Aorta (tissue), 5 donors: ENCODE data around the gene NCKAP5. TPM values are rescaled to one million over a fixed set of nuclear protein-coding genes. Genes with fewer than 3 reads are reported as not detected.

Experiments used
- ATAC-seq: fragments of 200-7000 bp; cut with Tn5 transposase; one replicate; pipeline ENCODE4 v1.9.1; 2022; ENCODE audit warnings: moderate library complexity; ENCODE audit not compliant: low FRiP score
- DNase-seq, 2 donors: peaks; one replicate each; pipeline ENCODE4 v3.0.0-alpha.2; 2020
- H3K27ac ChIP-seq, 2 donors: one replicate each; pipeline ENCODE4 v1.5.1; 2013; ENCODE audit warnings: low read length in 2 of 2, mild to moderate bottlenecking in 2 of 2, moderate library complexity in 2 of 2, control low read depth in 1 of 2, inconsistent platforms in 1 of 2, low read depth in 1 of 2
- H3K27me3 ChIP-seq, 2 donors: one replicate each; pipeline ENCODE4 v1.6.1; 2013; ENCODE audit warnings: control low read depth in 1 of 2, low read length in 1 of 2, mild to moderate bottlenecking in 1 of 2, moderate library complexity in 1 of 2; ENCODE audit not compliant: insufficient read depth in 2 of 2, control insufficient read depth in 1 of 2
- H3K36me3 ChIP-seq, 2 donors: one replicate each; pipeline ENCODE4 v1.6.1; 2013; ENCODE audit warnings: control low read depth in 1 of 2, low read length in 1 of 2, mild to moderate bottlenecking in 1 of 2; ENCODE audit not compliant: insufficient read depth in 2 of 2, control insufficient read depth in 1 of 2
- H3K4me1 ChIP-seq, 2 donors: one replicate each; pipeline ENCODE4 v1.6.1; 2013; ENCODE audit warnings: low read length in 2 of 2, control low read depth in 1 of 2, mild to moderate bottlenecking in 1 of 2, moderate library complexity in 1 of 2; ENCODE audit not compliant: insufficient read depth in 2 of 2, control insufficient read depth in 1 of 2
- H3K4me3 ChIP-seq, 2 donors: one replicate each; pipeline ENCODE4 v1.5.1; 2013; ENCODE audit warnings: low read length in 2 of 2, control low read depth in 1 of 2, mild to moderate bottlenecking in 1 of 2
- H3K9me3 ChIP-seq: one replicate; pipeline ENCODE4 v1.6.1; 2013; ENCODE audit warnings: mild to moderate bottlenecking, low read length; ENCODE audit not compliant: control insufficient read depth
- whole genome bisulfite sequencing, 2 donors: extraction: QIAGEN DNeasy Blood & Tissue Kit; methylation state at CpG; one replicate each; pipeline ENCODE4 v1.1.7; 2013; 5-methylcytosine and 5-hydroxymethylcytosine counted together
- intact Hi-C, 2 donors: fragments of 100-400 bp; cut with DNase I; formaldehyde crosslinking; loops; one replicate each; pipeline versions ENCODE4 v1.14.2 to v1.15.0; 2022
- polyA plus RNA-seq, 2 donors: library from polyadenylated mRNA; stranded (reverse); fragments of 200-250 nt; gene quantifications; one replicate each; pipeline ENCODE4 v1.2.3, GENCODE V29; 2013
- total RNA-seq, 2 donors: library from RNA; stranded (reverse); fragmentation: NEBNext Ultra II Directional; extraction: Animal tissue kit (Norgen Biotek cat#: 25700); gene quantifications; one replicate each; pipeline ENCODE4 v1.2.1, GENCODE V29; 2021
- donor health status: healthy with polysubstance abuse.
- donor health status: Bipolar disorder and iron deficiency.
- donor health status: DM: no; HTN: no; CAD: no.
- donor health status: DM: no; HTN: no; CAD: no.
- donor health status: DM: yes; HTN: yes; CAD: no.

Gene NCKAP5
- total and polyA plus RNA-seq, 4 donors, result 0.75 to 7.5 (median 2.4) TPM; not detected in 1

GRCh38 chr2:133500917-133501316 is 67.3 kb downstream of the NCKAP5 start:
- no peaks in the 10 kb centered on the region for H3K4me1 ChIP-seq
- intact Hi-C loops, result no loop called here
- ATAC-seq (no peak), DNase-seq (no peak)
- no peak overlapping the region for H3K4me3 ChIP-seq
- H3K9me3 ChIP-seq, result no peaks in the 10 kb centered on the region
- no peak overlapping the region for H3K27ac ChIP-seq
- H3K27me3 ChIP-seq, result no peaks in the 10 kb centered on the region
- H3K36me3 ChIP-seq, result no peaks in the 10 kb centered on the region
- WGBS, 2 donors, result 90 to 96% methylated on average over 6 of the region's 6 CpGs

GRCh38 chr2:133498662-133499585 is 69.3 kb downstream of the NCKAP5 start:
- WGBS, 2 donors, result 88 to 89% methylated on average over 8 of the region's 8 CpGs
- intact Hi-C loops, result no loop called here
- no peak overlapping the region for H3K27ac ChIP-seq
- ATAC-seq (no peak), DNase-seq (no peak)
- H3K4me3 ChIP-seq, result no peak overlapping the region
- H3K9me3 ChIP-seq, result no peaks in the 10 kb centered on the region
- H3K27me3 ChIP-seq, result no peaks in the 10 kb centered on the region
- H3K36me3 ChIP-seq, result no peaks in the 10 kb centered on the region
- no peaks in the 10 kb centered on the region for H3K4me1 ChIP-seq

GRCh38 chr2:133497951-133498565 is 70.2 kb downstream of the NCKAP5 start:
- no peaks in the 10 kb centered on the region for H3K27me3 ChIP-seq
- H3K27ac ChIP-seq, result no peak overlapping the region
- intact Hi-C loops, result no loop called here
- no peaks in the 10 kb centered on the region for H3K9me3 ChIP-seq
- H3K4me3 ChIP-seq, result no peak overlapping the region
- ATAC-seq (no peak), DNase-seq (no peak)
- WGBS, 2 donors, result 66 to 78% methylated on average over 6 of the region's 6 CpGs
- no peaks in the 10 kb centered on the region for H3K36me3 ChIP-seq
- no peaks in the 10 kb centered on the region for H3K4me1 ChIP-seq

GRCh38 chr2:133497270-133497893 is 70.9 kb downstream of the NCKAP5 start:
- no peaks in the 10 kb centered on the region for H3K4me1 ChIP-seq
- no peak overlapping the region for H3K4me3 ChIP-seq
- H3K27ac ChIP-seq, result no peak overlapping the region
- no peak for ATAC-seq
- 84% methylated on average over 3 of the region's 3 CpGs for WGBS, 2 donors
- intact Hi-C loops, result no loop called here
- H3K36me3 ChIP-seq, result no peaks in the 10 kb centered on the region
- DNase-seq, result no peak
- H3K9me3 ChIP-seq, result no peaks in the 10 kb centered on the region
- no peaks in the 10 kb centered on the region for H3K27me3 ChIP-seq

GRCh38 chr2:133496501-133497269 is 71.6 kb downstream of the NCKAP5 start:
- WGBS, 2 donors, result 89 to 94% methylated on average over 3 of the region's 3 CpGs
- Histone ChIP-seq H3K4me3 (no peak overlapping the region), H3K4me1 (no peaks in the 10 kb centered on the region), H3K9me3 (no peaks in the 10 kb centered on the region), H3K27ac (no peak overlapping the region), H3K27me3 (no peaks in the 10 kb centered on the region), H3K36me3 (no peaks in the 10 kb centered on the region)
- no peak for DNase-seq
- intact Hi-C loops, result no loop called here
- ATAC-seq, result no peak

GRCh38 chr2:133495226-133495625 is 73.0 kb downstream of the NCKAP5 start:
- H3K9me3 ChIP-seq, result no peaks in the 10 kb centered on the region
- H3K4me1 ChIP-seq, result no peaks in the 10 kb centered on the region
- no peak overlapping the region for H3K27ac ChIP-seq
- DNase-seq (no peak), ATAC-seq (no peak)
- H3K36me3 ChIP-seq, result no peaks in the 10 kb centered on the region
- intact Hi-C loops, result no loop called here
- 37 to 61% methylated on average over 5 of the region's 5 CpGs for WGBS, 2 donors
- no peak overlapping the region for H3K4me3 ChIP-seq
- H3K27me3 ChIP-seq, result no peaks in the 10 kb centered on the region

- intact Hi-C loops, result no loop called here
- Histone ChIP-seq H3K4me1 (no peaks in the 10 kb centered on the region), H3K27ac (no peak overlapping the region), H3K36me3 (no peaks in the 10 kb centered on the region), H3K27me3 (no peaks in the 10 kb centered on the region), H3K9me3 (no peaks in the 10 kb centered on the region), H3K4me3 (no peak overlapping the region)
- ATAC-seq (no peak), DNase-seq (no peak)
- WGBS, 2 donors, result 94 to 96% methylated on average over 2 of the region's 2 CpGs
Measured at GRCh38 chr2:133492719-133493380, 75.4 kb downstream of the NCKAP5 start.

- peak; percentile 62 for ATAC-seq
- H3K27me3 ChIP-seq, result no peaks in the 10 kb centered on the region
- H3K4me3 ChIP-seq, result no peak overlapping the region
- peaks cover 0 to 3% of the 10 kb centered on the region in 2 donors for H3K4me1 ChIP-seq
- 37 to 45% methylated on average over 3 of the region's 3 CpGs for WGBS, 2 donors
- H3K36me3 ChIP-seq, result no peaks in the 10 kb centered on the region
- DNase-seq, result no peak
- H3K9me3 ChIP-seq, result no peaks in the 10 kb centered on the region
- H3K27ac ChIP-seq, result no peak overlapping the region
- intact Hi-C loops, result no loop called here
Measured at GRCh38 chr2:133490411-133490980, 77.8 kb downstream of the NCKAP5 start.
